Measurements from ENCODE around the gene OR2G2.
A peak's percentile ranks its signal among the peaks of the same experiment; 100 is the strongest.

Gene OR2G2

DNA sequence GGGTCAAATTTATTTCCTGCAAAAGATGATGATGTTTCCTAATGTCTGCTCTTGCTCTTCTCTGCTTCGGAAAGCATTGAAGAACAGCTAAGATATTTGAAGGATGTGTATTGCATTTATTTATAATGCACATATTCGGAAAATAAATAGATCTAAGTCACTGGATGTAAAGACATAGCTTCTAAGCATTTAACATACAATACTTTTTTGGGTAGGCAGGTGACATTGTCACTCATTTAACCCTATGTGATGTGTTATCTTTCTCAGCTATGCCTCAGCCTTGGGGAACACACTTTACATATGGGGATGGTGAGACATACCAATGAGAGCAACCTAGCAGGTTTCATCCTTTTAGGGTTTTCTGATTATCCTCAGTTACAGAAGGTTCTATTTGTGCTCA, at the start of gene OR2G2:
Gene OR2G2 (plus strand): TSS at position 301 of the 400 bp plus-strand sequence. CDS start 0 bp downstream, at position 301.
- DNase-seq, result no peak

DNA sequence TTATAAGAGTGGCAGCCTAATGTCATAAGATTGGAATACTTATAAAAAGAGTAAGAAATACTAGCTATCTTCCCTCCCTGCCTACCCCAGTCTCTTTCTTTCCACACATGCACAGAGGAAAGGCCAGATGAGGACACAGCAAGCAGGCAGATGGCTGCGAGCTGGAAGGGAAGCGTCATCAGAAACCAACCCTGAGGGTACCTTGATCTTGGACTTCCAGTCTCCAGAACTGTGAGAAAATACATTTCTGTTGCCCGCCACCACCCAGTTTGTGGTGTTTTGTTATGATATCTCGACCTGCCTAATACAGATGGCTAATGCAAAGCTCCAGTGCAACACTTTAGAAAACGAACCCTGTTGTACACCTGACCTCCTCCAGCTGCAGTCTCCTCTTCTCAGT, 49.6 kb upstream of the OR2G2 start:
- no peak for DNase-seq

- no peak for DNase-seq
Observed at GRCh38 chr1:247539215-247539614, 48.9 kb upstream of the OR2G2 start.

GRCh38 chr1:247540581-247540980, 47.6 kb upstream of the OR2G2 start:
- DNase-seq, result no peak

DNA sequence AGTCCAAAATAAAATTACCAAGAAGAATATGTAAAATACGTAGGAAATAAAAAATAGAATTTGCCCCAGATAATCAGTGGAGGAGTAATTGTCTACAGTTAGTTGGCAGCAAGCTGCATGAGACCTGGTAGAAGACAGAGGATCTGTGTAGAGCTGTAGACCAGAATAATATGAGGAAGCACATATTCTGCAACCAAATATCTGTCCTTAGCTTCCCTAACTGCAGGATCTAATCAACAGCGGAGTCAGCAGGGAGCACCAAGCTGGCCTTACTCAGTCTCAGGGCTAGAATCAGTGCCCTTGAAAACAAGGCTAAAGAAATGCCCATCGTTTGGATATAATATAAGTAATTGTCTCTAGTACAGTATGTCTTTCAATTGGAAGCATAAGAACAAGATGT, 45.3 kb upstream of the OR2G2 start:
- DNase-seq, result no peak

DNA sequence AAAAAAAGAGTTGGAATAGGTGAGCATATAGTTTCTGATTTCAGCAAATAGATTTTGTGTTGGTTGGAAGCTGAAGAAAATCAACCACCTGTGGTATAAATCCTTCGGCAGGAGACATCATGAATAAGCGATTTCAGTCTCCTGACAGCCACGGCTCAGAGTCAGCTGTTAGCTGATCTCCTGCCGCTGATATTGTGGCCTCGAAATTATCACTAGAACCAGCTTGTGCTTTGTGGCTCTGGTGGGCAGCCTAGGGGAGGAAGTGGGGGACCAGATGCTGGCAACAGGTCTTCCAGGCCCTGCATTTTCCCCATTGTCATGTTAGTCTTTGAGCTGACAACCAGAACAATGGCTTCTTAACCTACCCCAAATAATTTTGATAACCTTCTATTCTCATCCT, 40.1 kb upstream of the OR2G2 start:
- DNase-seq, result no peak

DNA sequence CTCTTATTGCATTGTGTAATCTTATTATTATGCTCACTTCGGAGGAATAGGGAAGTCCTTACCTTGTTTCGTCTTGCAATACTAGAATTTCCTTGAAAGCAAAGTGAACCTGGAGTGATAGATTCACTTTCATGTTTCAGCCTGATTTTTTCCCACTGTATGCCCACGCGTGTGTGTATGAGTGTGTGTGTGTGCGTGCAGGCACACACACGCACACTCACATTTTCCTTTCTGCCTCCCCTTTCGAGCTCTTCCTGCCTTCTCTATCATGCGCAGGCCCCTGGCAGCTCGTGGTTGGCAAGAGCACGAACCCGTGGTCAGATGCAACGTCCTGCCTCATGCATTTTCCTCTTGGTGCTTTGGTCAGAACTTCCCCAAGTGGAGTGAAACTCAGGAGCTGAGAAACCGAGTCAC, 39.4 kb upstream of the OR2G2 start, which contains the start of gene GCSAML:
Gene GCSAML (plus strand): TSS at position 366 of the 414 bp plus-strand sequence. CDS start 58 bp downstream, outside the sequence.
- no peak for DNase-seq

DNA sequence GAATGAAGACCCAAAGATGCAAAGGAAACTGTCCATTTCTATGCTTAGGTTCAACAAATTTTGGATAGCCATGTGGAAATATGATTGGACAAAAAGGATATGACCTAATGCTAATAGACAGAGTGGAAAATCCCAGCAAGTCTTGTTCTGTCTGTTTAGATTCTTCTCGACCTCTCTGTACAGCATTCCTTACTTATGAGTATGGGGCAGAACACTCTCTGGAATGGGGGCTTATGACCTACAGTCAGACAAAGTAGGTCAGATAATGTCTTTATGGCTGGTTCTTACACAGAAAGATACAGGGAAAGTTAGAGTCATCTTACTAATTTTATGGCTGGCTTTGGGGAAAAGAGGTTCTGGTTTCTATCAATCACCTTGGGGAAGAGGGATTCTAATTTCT, 36.4 kb upstream of the OR2G2 start:
- no peak for DNase-seq

DNA sequence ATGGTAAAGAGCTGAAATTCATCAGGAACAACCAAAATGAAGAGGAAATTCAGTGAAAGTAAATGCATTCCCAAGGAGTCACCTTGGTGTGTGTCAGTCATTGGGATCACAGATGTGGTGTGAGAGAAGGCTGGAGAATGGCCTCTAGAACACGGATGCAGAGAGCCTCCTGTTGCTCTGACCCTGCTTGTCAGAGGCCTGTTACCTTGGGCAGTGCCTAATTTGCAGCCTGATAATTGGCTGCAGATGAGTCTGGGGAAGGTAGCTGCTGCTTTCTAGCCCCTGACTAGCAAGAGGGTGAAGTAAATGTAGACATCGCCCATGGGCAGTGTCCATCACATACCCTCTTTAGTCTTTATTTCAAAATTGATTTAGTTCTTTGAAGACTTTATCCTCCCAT, 35.9 kb upstream of the OR2G2 start:
- DNase-seq, result no peak

DNA sequence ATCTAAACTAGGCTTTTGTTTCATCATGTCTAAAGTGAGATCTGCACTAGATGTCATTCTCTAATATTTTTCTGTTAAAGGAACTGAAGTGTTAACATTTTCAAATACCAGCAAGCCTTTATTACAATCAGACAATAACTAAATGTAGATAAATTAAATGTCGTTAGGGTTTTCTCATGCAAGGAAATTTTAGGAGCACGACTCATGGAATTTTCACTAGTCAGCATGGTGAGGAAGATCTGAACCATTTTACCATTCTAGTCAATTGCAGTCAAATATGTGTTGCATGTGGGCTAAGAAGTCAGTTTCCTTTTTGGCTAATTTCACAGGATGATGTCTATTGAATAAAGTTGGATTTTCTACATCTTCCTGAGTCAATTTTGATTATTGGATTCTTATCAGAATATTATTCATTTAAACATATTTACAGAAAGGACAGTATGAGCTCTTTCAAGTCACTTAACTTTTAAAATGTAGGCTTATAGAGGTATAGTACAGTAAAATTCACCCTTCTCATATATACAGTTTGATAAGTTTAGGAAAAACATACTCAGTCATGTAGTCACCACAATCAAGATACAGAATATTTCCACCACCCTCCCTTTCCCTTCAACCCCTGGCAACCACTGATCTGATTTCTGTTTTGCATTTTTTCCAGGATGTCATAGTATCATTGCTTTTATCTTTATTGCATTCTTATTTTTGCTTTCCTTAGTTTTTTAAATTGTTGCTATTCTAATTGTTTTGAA, 30.1 kb upstream of the OR2G2 start:
- DNase-seq, result no peak

GRCh38 chr1:247561711-247562110, 26.4 kb upstream of the OR2G2 start:
- DNase-seq, result no peak

- DNase-seq, result no peak
Observed at GRCh38 chr1:247562198-247562597, 26.0 kb upstream of the OR2G2 start.

GRCh38 chr1:247574236-247574635, 13.9 kb upstream of the OR2G2 start:
- no peak for DNase-seq

DNA sequence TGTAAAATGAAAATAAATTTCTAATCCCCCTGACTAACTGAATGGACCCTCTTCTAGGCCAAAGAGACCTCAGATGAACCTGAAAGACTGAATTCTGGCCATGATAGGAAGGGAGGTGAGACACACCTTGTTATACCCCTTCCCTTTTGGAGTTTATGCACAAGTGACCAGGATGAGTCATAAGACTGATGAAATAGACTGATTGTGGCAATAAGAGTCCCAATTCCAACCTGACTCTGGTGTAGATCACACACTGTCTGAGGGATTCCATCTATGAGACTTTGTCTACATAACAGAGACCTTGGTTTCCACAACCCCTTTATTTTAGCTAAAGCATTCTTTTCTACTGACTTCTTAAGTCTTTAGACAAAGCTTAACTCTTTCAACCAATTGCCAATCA, 13.5 kb upstream of the OR2G2 start:
- DNase-seq, result no peak

DNA sequence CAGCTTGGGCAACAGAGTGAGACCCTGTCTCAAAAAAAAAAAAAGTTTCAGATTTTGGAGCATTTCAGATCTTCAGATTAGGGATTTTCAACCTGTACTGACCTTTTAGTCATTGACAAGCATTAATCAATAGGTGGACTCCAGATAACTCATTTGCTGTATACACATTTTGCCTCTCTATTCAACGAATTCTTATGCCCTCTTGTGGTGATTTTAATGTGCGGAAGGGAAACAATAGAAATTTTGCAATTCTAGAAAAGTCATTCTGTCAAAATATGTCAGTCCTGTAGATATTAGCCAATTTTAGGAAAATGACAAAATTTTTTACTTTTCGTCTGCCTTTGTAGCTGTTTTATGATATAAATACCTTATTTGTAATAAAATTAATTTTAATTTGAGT, 11.6 kb upstream of the OR2G2 start:
- peak; percentile 20 for DNase-seq

- no peak for DNase-seq
Observed at GRCh38 chr1:247578946-247579460, 9.2 kb upstream of the OR2G2 start.

DNA sequence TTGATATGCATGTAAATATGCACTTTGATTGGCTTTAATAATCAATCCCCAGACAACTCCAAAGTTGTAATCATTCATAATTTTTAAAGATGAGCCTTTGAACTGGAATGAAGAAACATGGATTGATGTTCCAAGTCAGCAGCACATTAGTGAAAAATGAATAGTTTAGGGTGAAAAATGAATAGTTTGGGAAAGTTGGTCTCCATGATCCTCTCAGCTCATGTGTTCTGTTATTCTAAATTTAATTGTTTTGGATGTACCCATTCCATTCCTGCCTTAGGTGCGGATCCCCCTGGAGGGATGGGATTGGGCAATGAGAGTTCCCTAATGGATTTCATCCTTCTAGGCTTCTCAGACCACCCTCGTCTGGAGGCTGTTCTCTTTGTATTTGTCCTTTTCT, 17.1 kb downstream of the OR2G2 start, which contains the start of gene OR2G3:
Gene OR2G3 (plus strand): TSS at position 301 of the 400 bp plus-strand sequence. CDS start 0 bp downstream, at position 301.
- DNase-seq, result no peak

- DNase-seq, result no peak
Observed at GRCh38 chr1:247613405-247613804, 25.2 kb downstream of the OR2G2 start.

DNA sequence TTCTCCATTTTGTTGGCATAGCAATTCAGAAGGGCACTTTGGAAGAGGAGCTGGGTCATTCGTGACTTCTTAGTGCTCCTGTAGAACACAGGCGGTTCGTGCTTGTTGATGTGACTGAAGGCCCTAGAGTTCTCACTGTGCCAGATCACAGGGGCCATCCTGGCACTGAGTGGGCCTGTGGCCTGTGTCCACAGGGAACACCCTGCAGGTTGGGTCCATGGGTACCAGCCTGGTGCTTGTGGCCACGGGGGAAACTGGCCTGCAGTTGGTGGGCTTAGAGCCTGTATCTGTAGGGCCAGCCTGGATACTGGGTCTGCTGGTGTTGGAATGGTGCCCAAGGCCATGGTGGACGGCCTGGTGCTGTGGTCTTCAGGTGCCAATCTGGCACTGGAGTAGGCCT, 26.5 kb downstream of the OR2G2 start:
- no peak for DNase-seq

DNA sequence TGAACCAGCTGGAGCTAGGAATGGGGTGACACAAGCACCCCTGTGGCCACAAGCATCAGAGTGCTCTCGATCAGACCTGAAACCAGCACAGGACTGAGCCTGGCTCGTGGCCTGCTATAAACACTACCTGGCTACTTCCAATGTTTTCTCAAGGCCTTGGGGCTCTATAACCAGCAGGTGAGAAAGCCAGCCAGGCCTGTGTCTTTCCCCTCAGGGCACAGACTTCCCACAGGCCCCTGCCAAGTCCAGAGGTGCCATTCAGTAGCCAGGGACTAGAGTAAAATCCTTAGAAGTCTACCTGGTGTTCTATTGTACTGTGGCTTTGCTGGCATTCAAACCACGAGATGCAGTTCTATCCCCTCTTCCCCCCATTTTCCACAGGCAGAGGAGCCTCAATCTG, 39.8 kb downstream of the OR2G2 start:
- DNase-seq, result no peak

DNA sequence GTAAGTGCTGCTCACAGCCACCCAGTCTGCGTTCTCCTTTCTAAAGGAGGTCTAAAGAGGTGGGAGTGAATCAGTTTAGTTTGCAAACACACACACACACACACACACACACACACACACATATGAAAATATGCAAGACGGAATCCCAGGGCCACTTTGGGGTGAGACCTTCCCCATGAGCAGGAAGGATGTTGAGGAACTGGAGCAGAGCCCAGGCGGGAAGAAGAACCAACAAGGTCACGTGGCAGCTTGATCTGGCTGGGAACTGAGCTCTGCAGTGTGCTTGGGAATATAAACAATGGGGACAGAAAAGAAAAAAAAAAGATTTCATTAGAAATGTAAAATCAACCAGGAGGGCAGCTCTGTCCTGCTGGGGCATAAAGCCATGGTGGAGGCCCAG, 49.9 kb downstream of the OR2G2 start:
- DNase-seq, result no peak

GRCh38 chr1:247638781-247639180, 50.6 kb downstream of the OR2G2 start:
- DNase-seq, result no peak
